H1 (cell line): ENCODE measurements around the gene CFAP161. TPM values are rescaled to one million over a fixed set of nuclear protein-coding genes. Genes with fewer than 3 reads are reported as not detected.

Source experiments
- CTCF ChIA-PET: fragments of 300-600 bp; sonication (Branson Sonifier 250); formaldehyde crosslinking; loops from one replicate; lab custom pipeline; 2021; ENCODE audit not compliant: partially characterized antibody; lab: Charles Lee
- POLR2A ChIA-PET: fragments of 300-600 bp; sonication (Branson Sonifier 250); formaldehyde crosslinking; loops from one replicate; lab custom pipeline; 2021; ENCODE audit warnings: inconsistent platforms; ENCODE audit not compliant: partially characterized antibody; lab: Charles Lee
- DNase-seq, 2 experiments: peaks; one replicate each; pipeline versions ENCODE4 v3.0.0 to v3.0.0-alpha.2; 2010 to 2022; ENCODE audit warnings: low spot score in 2 of 2, low read depth in 1 of 2, mixed read lengths in 1 of 2
- FAIRE-seq: peaks from 2 replicates; lab custom pipeline; 2011; peaks lifted over from hg19 to GRCh38; lab: Jason Lieb, UNC
- H2AFZ ChIP-seq: 2 replicates; pipeline ENCODE4 v1.8.1; 2012; ENCODE audit warnings: low read length, inconsistent platforms
- H2AK5ac ChIP-seq: 2 replicates; pipeline ENCODE4 v1.6.1; 2013; ENCODE audit warnings: low read depth, low read length
- H2BK120ac ChIP-seq: replicated peaks from 2 replicates; pipeline ENCODE3; 2013; ENCODE audit warnings: low read depth, low read length, inconsistent platforms
- H2BK12ac ChIP-seq: 2 replicates; pipeline ENCODE4 v1.6.1; 2013; ENCODE audit warnings: low read depth, low read length
- H2BK15ac ChIP-seq: 2 replicates; pipeline ENCODE4 v1.6.1; 2013; ENCODE audit warnings: low read length
- H2BK20ac ChIP-seq: 2 replicates; pipeline ENCODE4 v1.6.1; 2013; ENCODE audit warnings: low read length
- H2BK5ac ChIP-seq: 2 replicates; pipeline ENCODE4 v1.6.1; 2013; ENCODE audit warnings: low read depth, low read length
- H3K14ac ChIP-seq: 2 replicates; pipeline ENCODE4 v1.6.1; 2013; ENCODE audit warnings: inconsistent platforms; ENCODE audit not compliant: insufficient read length
- H3K18ac ChIP-seq: 2 replicates; pipeline ENCODE4 v1.6.1; 2013; ENCODE audit warnings: low read length; ENCODE audit errors: extremely low read depth
- H3K23ac ChIP-seq: 2 replicates; pipeline ENCODE4 v1.6.1; 2013; ENCODE audit warnings: inconsistent platforms; ENCODE audit not compliant: insufficient read length
- H3K23me2 ChIP-seq: 2 replicates; pipeline ENCODE4 v1.6.1; 2013; ENCODE audit warnings: low read depth, low read length
- H3K27ac ChIP-seq: 2 replicates; pipeline ENCODE4 v1.6.1; 2011; ENCODE audit warnings: low read depth, low read length, inconsistent platforms
- H3K27me3 ChIP-seq, 4 experiments: replicated peaks in 1 of 4; 1 replicate in 1 of 4; 2 replicates in 3 of 4; pipeline versions ENCODE4 v1.6.1 to v1.8.1; 2011 to 2013; ENCODE audit warnings: low read length in 3 of 4, mild to moderate bottlenecking in 3 of 4, inconsistent platforms in 2 of 4, mixed read lengths in 2 of 4, moderate library complexity in 1 of 4; ENCODE audit not compliant: control insufficient read depth in 3 of 4, insufficient read depth in 3 of 4; ENCODE audit errors: extremely low read depth in 1 of 4
- H3K36me3 ChIP-seq, 4 experiments: 2 replicates each; pipeline versions ENCODE4 v1.6.1 to v1.8.1; 2011 to 2013; ENCODE audit warnings: mild to moderate bottlenecking in 4 of 4, low read length in 3 of 4, moderate library complexity in 2 of 4, control low read depth in 1 of 4, inconsistent platforms in 1 of 4; ENCODE audit not compliant: insufficient read depth in 4 of 4, control insufficient read depth in 2 of 4
- H3K4ac ChIP-seq: replicated peaks from 2 replicates; pipeline ENCODE3; 2013; ENCODE audit warnings: low read length, low read depth, mixed read lengths, inconsistent platforms; ENCODE audit not compliant: insufficient read length
- H3K4me1 ChIP-seq, 4 experiments: replicated peaks in 1 of 4; 1 replicate in 1 of 4; 2 replicates in 3 of 4; pipeline versions ENCODE4 v1.6.1 to v1.8.1; 2011 to 2013; ENCODE audit warnings: low read length in 3 of 4, inconsistent platforms in 2 of 4, mixed read lengths in 1 of 4; ENCODE audit not compliant: insufficient read depth in 4 of 4, control insufficient read depth in 3 of 4
- H3K4me2 ChIP-seq, 2 experiments: 2 replicates each; pipeline versions ENCODE4 v1.6.1 to v1.8.1; 2011 to 2013; ENCODE audit warnings: low read depth in 2 of 2, low read length in 2 of 2, control low read depth in 1 of 2, inconsistent platforms in 1 of 2, mild to moderate bottlenecking in 1 of 2; ENCODE audit not compliant: insufficient read depth in 1 of 2
- H3K4me3 ChIP-seq, 4 experiments: fragments of 200-600, 300-600 bp in 1 of 4; sonication (generic), shearing (Covaris generic), sonication (Bioruptor Twin) in 1 of 4; 2 replicates each; pipeline versions ENCODE4 v1.5.1 to v1.8.1; 2011 to 2016; ENCODE audit warnings: low read length in 4 of 4, low read depth in 3 of 4, control low read depth in 2 of 4, inconsistent platforms in 2 of 4, mild to moderate bottlenecking in 2 of 4, mixed read lengths in 1 of 4, moderate library complexity in 1 of 4; ENCODE audit not compliant: insufficient read depth in 2 of 4; ENCODE audit errors: extremely low read depth in 1 of 4
- H3K56ac ChIP-seq: replicated peaks from 2 replicates; pipeline ENCODE3; 2013; ENCODE audit warnings: low read depth, mild to moderate bottlenecking, mixed read lengths, low read length, inconsistent platforms; ENCODE audit not compliant: insufficient read length
- H3K79me1 ChIP-seq: 2 replicates; pipeline ENCODE4 v1.6.1; 2013; ENCODE audit warnings: low read depth, low read length, control low read depth
- H3K79me2 ChIP-seq, 2 experiments: 2 replicates each; pipeline versions ENCODE4 v1.6.1 to v1.8.1; 2012 to 2013; ENCODE audit warnings: low read length in 2 of 2, mild to moderate bottlenecking in 2 of 2, inconsistent platforms in 1 of 2; ENCODE audit not compliant: insufficient read depth in 2 of 2, control insufficient read depth in 1 of 2
- H3K9ac ChIP-seq, 4 experiments: replicated peaks in 1 of 4; 1 replicate in 1 of 4; 2 replicates in 3 of 4; pipeline versions ENCODE4 v1.6.1 to v1.8.1; 2011 to 2013; ENCODE audit warnings: low read depth in 3 of 4, low read length in 3 of 4, control low read depth in 2 of 4, mild to moderate bottlenecking in 2 of 4, moderate library complexity in 2 of 4, inconsistent platforms in 1 of 4; ENCODE audit errors: extremely low read depth in 1 of 4
- H3K9me3 ChIP-seq, 2 experiments: 2 replicates each; pipeline versions ENCODE4 v1.6.1 to v1.8.1; 2012 to 2013; ENCODE audit warnings: mild to moderate bottlenecking in 2 of 2, moderate library complexity in 2 of 2, control low read depth in 1 of 2, inconsistent platforms in 1 of 2, low read depth in 1 of 2, low read length in 1 of 2, mixed read lengths in 1 of 2; ENCODE audit not compliant: insufficient read depth in 2 of 2
- H4K20me1 ChIP-seq, 2 experiments: replicated peaks in 1 of 2; 2 replicates each; pipeline versions ENCODE3 to v1.8.1; 2011 to 2013; ENCODE audit warnings: inconsistent platforms in 2 of 2, low read length in 2 of 2, mild to moderate bottlenecking in 1 of 2; ENCODE audit not compliant: insufficient read depth in 2 of 2, control insufficient read depth in 1 of 2
- H4K5ac ChIP-seq: 2 replicates; pipeline ENCODE4 v1.6.1; 2013; ENCODE audit warnings: low read length, low read depth, mixed read lengths, inconsistent platforms; ENCODE audit not compliant: insufficient read length
- H4K8ac ChIP-seq: 2 replicates; pipeline ENCODE4 v1.8.0; 2013; ENCODE audit warnings: mild to moderate bottlenecking, moderate library complexity, low read length, inconsistent platforms; ENCODE audit not compliant: insufficient read depth; ENCODE audit errors: extremely low read depth
- H4K91ac ChIP-seq: replicated peaks from 2 replicates; pipeline ENCODE3; 2013; ENCODE audit warnings: low read length, mixed read lengths, inconsistent platforms; ENCODE audit not compliant: insufficient read length
- PHF8 ChIP-seq: fragments of 200-600 bp; sonication (generic); conservative IDR thresholded peaks from 2 replicates; pipeline ENCODE4 v1.7.1; 2012; ENCODE audit warnings: low read depth, mild to moderate bottlenecking, inconsistent platforms, low read length, moderate library complexity
- WGBS, 2 experiments: shearing (Covaris generic) in 1 of 2; methylation state at CpG; one replicate each; pipeline versions ENCODE4 v1.1.6 to v1.1.7; 2013 to 2015; ENCODE audit warnings: low lambda C conversion rate in 2 of 2, mixed read lengths in 2 of 2, inconsistent platforms in 1 of 2, low coverage in 1 of 2, missing lambda C conversion rate in 1 of 2; ENCODE audit not compliant: insufficient replicate concordance in 2 of 2, insufficient coverage in 1 of 2, insufficient read length in 1 of 2; ENCODE audit errors: extremely low coverage in 1 of 2, missing lambda C conversion rate in 1 of 2; 5-methylcytosine and 5-hydroxymethylcytosine counted together
- polyA plus RNA-seq, 7 experiments: library from polyadenylated mRNA; depleted of rRNA in 3 of 7; stranded (reverse) in 5 of 7; unstranded in 2 of 7; fragments of >200 nt in 5 of 7; fragments of 200-250 nt in 2 of 7; gene quantifications; 1 replicate in 5 of 7; 2 replicates in 1 of 7; 4 replicates in 1 of 7; pipeline versions ENCODE4 v1.2.1 to v1.2.3, GENCODE V29; 2011 to 2013; ENCODE audit warnings: missing spikeins in 2 of 7, mixed read lengths in 2 of 7
- total RNA-seq: library from RNA; stranded (reverse); fragmentation: NEBNext Ultra II Directional; extraction: Animal tissue kit (Norgen Biotek cat#: 25700); gene quantifications from 2 replicates; pipeline ENCODE4 v1.2.1, GENCODE V29; 2021

The CFAP161 gene
- total and polyA plus RNA-seq, 2 of the 8 experiments (the other 6 are each of a cell fraction or from before 2014, with no cell fraction given): 0.05 TPM; not detected in 1

GRCh38 chr15:81190922-81191507, 56.9 kb downstream of the CFAP161 start:
- Histone ChIP-seq H3K56ac (no peak overlapping the region), H2BK5ac (no peak overlapping the region), H2AFZ (no peak overlapping the region), H3K23me2 (no peaks in the 10 kb centered on the region), H3K4me3 (no peak overlapping the region), H3K23ac (no peak overlapping the region), H3K79me1 (no peaks in the 10 kb centered on the region), H4K91ac (no peak overlapping the region), H4K20me1 (no peaks in the 10 kb centered on the region), H2BK20ac (no peak overlapping the region), H3K27ac (no peak overlapping the region), H4K8ac (no peak overlapping the region), H3K4ac (no peak overlapping the region), H3K9me3 (no peaks in the 10 kb centered on the region), H2BK12ac (no peak overlapping the region), H2BK15ac (no peak overlapping the region), H3K18ac (no peak overlapping the region), H3K79me2 (no peaks in the 10 kb centered on the region), H3K9ac (no peak overlapping the region), H3K4me2 (no peak overlapping the region), H2AK5ac (no peak overlapping the region), H2BK120ac (no peak overlapping the region), H3K4me1 (no peaks in the 10 kb centered on the region; a peak in 1 of 7 replicates), H3K27me3 (no peaks in the 10 kb centered on the region), H3K14ac (no peak overlapping the region), H4K5ac (no peak overlapping the region), H3K36me3 (no peaks in the 10 kb centered on the region)
- TF ChIP-seq PHF8: no peak
- CTCF ChIA-PET: interaction anchor here (1.1 to 3.5 kb wide), 7 partner anchors 8 to 82 kb away, joined by 3 to 14 read pairs (median 4); no protein-coding TSS in a partner anchor
- POLR2A ChIA-PET: no interaction called here
- no peak for DNase-seq
- WGBS, 2 experiments: 94% methylated on average over 3 of the region's 3 CpGs; no CpG with 5 or more reads in 1 of the 2 experiments
- no peak for FAIRE-seq
